HCT116 (cell line): ENCODE results near the gene FOXS1. TPM values are rescaled to one million over a fixed set of nuclear protein-coding genes. Genes with fewer than 3 reads are reported as not detected.

Experiments used
- ATAC-seq: fragments of 200-7000 bp; cut with Tn5 transposase; 2 replicates; pipeline ENCODE4 v1.9.1; 2020; ENCODE audit warnings: mild to moderate bottlenecking, moderate library complexity
- BruUV-seq: library from RNA; stranded (reverse); fragments of 400-500 nt; replicated peaks from 2 replicates; lab custom pipeline; 2021; lab: Mats Ljungman, UMichigan
- CTCF ChIA-PET: fragments of 300-600 bp; sonication (Branson Sonifier 250); formaldehyde crosslinking; loops from one replicate; lab custom pipeline; 2021; ENCODE audit warnings: antibody characterized with exemption; lab: Charles Lee
- POLR2A ChIA-PET: fragments of 300-600, 350-600 bp; sonication (Branson Sonifier 250); formaldehyde crosslinking; loops from one replicate; lab custom pipeline; 2021; ENCODE audit warnings: antibody characterized with exemption; lab: Charles Lee
- RAD21 ChIA-PET, 2 experiments: fragments of 300-600 bp; sonication (Branson Sonifier 250); formaldehyde crosslinking; loops; one replicate each; lab custom pipeline; 2023; ENCODE audit warnings: low total read pairs in 2 of 2; ENCODE audit not compliant: uncharacterized antibody in 2 of 2, unreplicated experiment in 2 of 2, low non-redundant PET in 1 of 2; lab: Charles Lee
- DNase-seq: peaks from one replicate; pipeline ENCODE4 v3.0.0-alpha.2; 2010; ENCODE audit warnings: low read depth, low spot score
- H2AFZ ChIP-seq: fragments of 200-600 bp; shearing (Covaris generic), sonication (generic); 2 replicates; pipeline ENCODE4 v1.6.1; 2017; ENCODE audit warnings: low read depth, mixed run types, mixed read lengths, antibody characterized with exemption, low read length; ENCODE audit not compliant: poor library complexity, severe bottlenecking
- H3K27ac ChIP-seq: 2 replicates; pipeline ENCODE4 v1.5.1; 2012; ENCODE audit warnings: low read depth, low read length
- H3K27me3 ChIP-seq: fragments of 200-600 bp; sonication (generic); 2 replicates; pipeline ENCODE4 v1.6.1; 2016; ENCODE audit warnings: mixed run types, low read length, mixed read lengths; ENCODE audit not compliant: insufficient read depth
- H3K36me3 ChIP-seq, 2 experiments: fragments of 200-500 bp in 1 of 2; fragments of 200-600 bp in 1 of 2; sonication (Bioruptor generic) in 1 of 2; sonication (generic) in 1 of 2; 2 replicates each; pipeline versions ENCODE4 v1.5.1 to v1.6.1; 2014 to 2016; ENCODE audit warnings: low read length in 2 of 2, inconsistent platforms in 1 of 2, mixed read lengths in 1 of 2, mixed run types in 1 of 2; ENCODE audit not compliant: insufficient read depth in 2 of 2, control insufficient read depth in 1 of 2
- H3K4me1 ChIP-seq, 2 experiments: fragments of 200-600 bp in 1 of 2; sonication (generic) in 1 of 2; 2 replicates each; pipeline versions ENCODE4 v1.5.1 to v1.6.1; 2012 to 2017; ENCODE audit warnings: low read length in 2 of 2, inconsistent platforms in 1 of 2, mild to moderate bottlenecking in 1 of 2, mixed read lengths in 1 of 2, mixed run types in 1 of 2, moderate library complexity in 1 of 2; ENCODE audit not compliant: insufficient read depth in 2 of 2, control insufficient read depth in 1 of 2
- H3K4me2 ChIP-seq: fragments of 200-600 bp; sonication (generic); 2 replicates; pipeline ENCODE4 v1.6.1; 2017; ENCODE audit warnings: mixed run types, low read length, mixed read lengths
- H3K4me3 ChIP-seq, 2 experiments: fragments of 200-600 bp in 1 of 2; sonication (generic) in 1 of 2; replicated peaks in 1 of 2; 2 replicates each; pipeline ENCODE4 v1.5.1; 2011 to 2016; ENCODE audit warnings: low read length in 2 of 2, control low read depth in 1 of 2, low read depth in 1 of 2, mild to moderate bottlenecking in 1 of 2, mixed read lengths in 1 of 2, mixed run types in 1 of 2
- H3K79me2 ChIP-seq: fragments of 200-600 bp; sonication (generic); 2 replicates; pipeline ENCODE4 v1.6.1; 2017; ENCODE audit warnings: mild to moderate bottlenecking, mixed run types, low read length, moderate library complexity, mixed read lengths; ENCODE audit not compliant: insufficient read depth
- H3K9ac ChIP-seq: fragments of 200-600 bp; sonication (generic); 2 replicates; pipeline ENCODE4 v1.6.1; 2016; ENCODE audit warnings: low read length, mixed read lengths
- H3K9me2 ChIP-seq: fragments of 200-600 bp; sonication (generic), shearing (Covaris generic); 2 replicates; pipeline ENCODE4 v1.6.1; 2017; ENCODE audit warnings: mixed run types, mild to moderate bottlenecking, moderate library complexity; ENCODE audit not compliant: insufficient read depth
- H3K9me3 ChIP-seq, 2 experiments: fragments of 200-500 bp in 1 of 2; fragments of 200-600 bp in 1 of 2; sonication (Bioruptor generic) in 1 of 2; sonication (generic) in 1 of 2; 2 replicates each; pipeline ENCODE4 v1.6.1; 2014 to 2017; ENCODE audit warnings: low read length in 2 of 2, mixed read lengths in 2 of 2, inconsistent platforms in 1 of 2, low read depth in 1 of 2, mild to moderate bottlenecking in 1 of 2, mixed run types in 1 of 2, moderate library complexity in 1 of 2; ENCODE audit not compliant: control insufficient read depth in 1 of 2, insufficient read depth in 1 of 2
- H4K20me1 ChIP-seq: fragments of 200-600 bp; sonication (generic), shearing (Covaris generic); 2 replicates; pipeline ENCODE4 v1.6.1; 2017; ENCODE audit warnings: mixed run types, mild to moderate bottlenecking, moderate library complexity; ENCODE audit not compliant: insufficient read depth
- EZH2 ChIP-seq: fragments of 200-600 bp; sonication (generic); IDR thresholded peaks from 2 replicates; pipeline ENCODE4 v1.6.1; 2017; ENCODE audit warnings: antibody characterized with exemption, mixed run types
- FOSL1 ChIP-seq: IDR thresholded peaks from 2 replicates; pipeline ENCODE4 v1.6.1; 2012; ENCODE audit warnings: low read depth
- JUND ChIP-seq: IDR thresholded peaks from 2 replicates; pipeline ENCODE4 v1.6.1; 2012
- POLR2A ChIP-seq: IDR thresholded peaks from 2 replicates; pipeline ENCODE4 v1.7.0; 2011; ENCODE audit warnings: borderline replicate concordance; ENCODE audit not compliant: insufficient read depth, insufficient read length; ENCODE audit errors: extremely low read depth
- POLR2AphosphoS5 ChIP-seq: IDR thresholded peaks from 2 replicates; pipeline ENCODE4 v1.6.1; 2011; ENCODE audit warnings: mild to moderate bottlenecking, low read depth, low read length, moderate library complexity
- RAD21 ChIP-seq: IDR thresholded peaks from 2 replicates; pipeline ENCODE4 v1.6.1; 2012; ENCODE audit warnings: low read depth, mild to moderate bottlenecking
- SIN3A ChIP-seq: IDR thresholded peaks from 2 replicates; pipeline ENCODE4 v1.6.1; 2012; ENCODE audit warnings: low read depth
- SP1 ChIP-seq: IDR thresholded peaks from 2 replicates; pipeline ENCODE4 v1.6.1; 2012; ENCODE audit warnings: low read depth
- TCF7L2 ChIP-seq: IDR thresholded peaks from 2 replicates; pipeline ENCODE4 v1.7.0; 2011; ENCODE audit warnings: borderline replicate concordance, inconsistent platforms; ENCODE audit not compliant: insufficient read depth, insufficient read length; ENCODE audit errors: extremely low read depth
- YY1 ChIP-seq: IDR thresholded peaks from 2 replicates; pipeline ENCODE4 v1.6.1; 2011; ENCODE audit warnings: low read length, low read depth, moderate library complexity, mild to moderate bottlenecking; ENCODE audit not compliant: insufficient replicate concordance; ENCODE audit errors: extremely low read depth
- ZNF274 ChIP-seq: fragments of 200-500 bp; sonication (Bioruptor generic); IDR thresholded peaks from 2 replicates; pipeline ENCODE4 v1.6.1; 2014; ENCODE audit warnings: mild to moderate bottlenecking, low read depth, low read length, inconsistent platforms
- intact Hi-C: fragments of 100-400 bp; cut with micrococcal nuclease; formaldehyde crosslinking; loops from 2 replicates; pipeline ENCODE4 v1.10.0; 2022
- total RNA-seq: library from RNA; stranded (reverse); gene quantifications from one replicate; pipeline ENCODE4 v1.2.1, GENCODE V29; 2021; ENCODE audit not compliant: unreplicated experiment
- TF ChIP-seq, protein P1 (sequence below): IDR thresholded peaks from 2 replicates; pipeline ENCODE4 v1.6.1; 2012
- TF ChIP-seq, protein P2 (sequence below): IDR thresholded peaks from 2 replicates; pipeline ENCODE4 v1.6.1; 2012
- TF ChIP-seq, protein P3 (sequence below): IDR thresholded peaks from 2 replicates; pipeline ENCODE4 v1.6.1; 2012; ENCODE audit warnings: low read depth
- TF ChIP-seq, protein P4 (sequence below): IDR thresholded peaks from 2 replicates; pipeline ENCODE4 v1.6.1; 2011; ENCODE audit warnings: mild to moderate bottlenecking, low read length, moderate library complexity; ENCODE audit not compliant: insufficient replicate concordance; ENCODE audit errors: extremely low read depth

FOXS1 gene
- total RNA-seq, 1 experiment from 2014 or later: not detected

DNA sequence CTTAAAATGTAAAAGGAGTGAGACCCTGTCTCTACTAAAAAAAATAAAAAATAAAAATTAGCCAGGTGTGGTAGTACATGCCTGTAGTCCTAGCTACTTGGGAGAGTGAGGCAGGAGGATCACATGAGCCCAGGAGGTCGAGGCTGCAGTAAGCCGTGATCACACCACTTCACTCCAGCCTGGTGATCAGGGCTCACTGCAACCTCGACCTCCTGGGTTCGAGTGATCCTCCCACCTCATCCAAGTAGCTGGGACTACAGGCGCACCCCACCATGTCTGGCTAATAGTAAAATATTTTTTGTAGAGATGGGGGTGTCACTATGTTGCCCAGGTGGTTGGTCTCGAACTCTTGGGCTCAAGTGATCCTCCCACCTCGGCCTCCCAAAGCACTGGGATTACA, 8.1 kb upstream of the FOXS1 start:
- intact Hi-C loops: loop anchor here (5.0 kb wide), 1 partner anchor 799 kb away; no protein-coding TSS in a partner anchor
- H4K20me1 ChIP-seq: no peaks in the 10 kb centered on the region
- POLR2A ChIA-PET: interaction anchor here (0.7 to 1.2 kb wide), 3 partner anchors 155 to 721 kb away, joined by 3 to 4 read pairs (median 3); no protein-coding TSS in a partner anchor
- RAD21 ChIA-PET: interaction anchor here (0.6 to 1.3 kb wide), 6 partner anchors 66 to 793 kb away, joined by 3 to 14 read pairs (median 4); partner anchors contain the start of gene PDRG1 (in 2 of the 2)
- H3K9me2 ChIP-seq: no peaks in the 10 kb centered on the region
- H3K9me3 ChIP-seq: no peaks in the 10 kb centered on the region
- H3K27me3 ChIP-seq: no peaks in the 10 kb centered on the region; the same call in 1 of the 2 replicates
- no peak for DNase-seq
- H3K36me3 ChIP-seq: no peaks in the 10 kb centered on the region
- H2AFZ ChIP-seq: no peak overlapping the region
- no peak overlapping the region for H3K4me3 ChIP-seq
- no peak overlapping the region for H3K27ac ChIP-seq
- no TSS peak for BruUV-seq
- CTCF ChIA-PET: interaction anchor here (0.6 to 3.3 kb wide), 22 partner anchors 8 to 801 kb away, joined by 3 to 44 read pairs (median 6); partner anchors contain the start of gene PDRG1
- no peak for ATAC-seq
- H3K79me2 ChIP-seq: no peaks in the 10 kb centered on the region
- no peaks in the 10 kb centered on the region for H3K4me1 ChIP-seq
- no peak overlapping the region for H3K9ac ChIP-seq
- no peak overlapping the region for H3K4me2 ChIP-seq
- TF ChIP-seq POLR2A (no peak), POLR2AphosphoS5 (no peak), SP1 (no peak), ZNF274 (no peak), YY1 (no peak), JUND (no peak), SIN3A (no peak), FOSL1 (no peak), TCF7L2 (no peak), RAD21 (no peak), EZH2 (no peak)
- TF ChIP-seq, protein P1, sequence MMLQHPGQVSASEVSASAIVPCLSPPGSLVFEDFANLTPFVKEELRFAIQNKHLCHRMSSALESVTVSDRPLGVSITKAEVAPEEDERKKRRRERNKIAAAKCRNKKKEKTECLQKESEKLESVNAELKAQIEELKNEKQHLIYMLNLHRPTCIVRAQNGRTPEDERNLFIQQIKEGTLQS: no peak
- TF ChIP-seq, protein P2, sequence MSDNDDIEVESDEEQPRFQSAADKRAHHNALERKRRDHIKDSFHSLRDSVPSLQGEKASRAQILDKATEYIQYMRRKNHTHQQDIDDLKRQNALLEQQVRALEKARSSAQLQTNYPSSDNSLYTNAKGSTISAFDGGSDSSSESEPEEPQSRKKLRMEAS: no peak
- TF ChIP-seq, protein P3, sequence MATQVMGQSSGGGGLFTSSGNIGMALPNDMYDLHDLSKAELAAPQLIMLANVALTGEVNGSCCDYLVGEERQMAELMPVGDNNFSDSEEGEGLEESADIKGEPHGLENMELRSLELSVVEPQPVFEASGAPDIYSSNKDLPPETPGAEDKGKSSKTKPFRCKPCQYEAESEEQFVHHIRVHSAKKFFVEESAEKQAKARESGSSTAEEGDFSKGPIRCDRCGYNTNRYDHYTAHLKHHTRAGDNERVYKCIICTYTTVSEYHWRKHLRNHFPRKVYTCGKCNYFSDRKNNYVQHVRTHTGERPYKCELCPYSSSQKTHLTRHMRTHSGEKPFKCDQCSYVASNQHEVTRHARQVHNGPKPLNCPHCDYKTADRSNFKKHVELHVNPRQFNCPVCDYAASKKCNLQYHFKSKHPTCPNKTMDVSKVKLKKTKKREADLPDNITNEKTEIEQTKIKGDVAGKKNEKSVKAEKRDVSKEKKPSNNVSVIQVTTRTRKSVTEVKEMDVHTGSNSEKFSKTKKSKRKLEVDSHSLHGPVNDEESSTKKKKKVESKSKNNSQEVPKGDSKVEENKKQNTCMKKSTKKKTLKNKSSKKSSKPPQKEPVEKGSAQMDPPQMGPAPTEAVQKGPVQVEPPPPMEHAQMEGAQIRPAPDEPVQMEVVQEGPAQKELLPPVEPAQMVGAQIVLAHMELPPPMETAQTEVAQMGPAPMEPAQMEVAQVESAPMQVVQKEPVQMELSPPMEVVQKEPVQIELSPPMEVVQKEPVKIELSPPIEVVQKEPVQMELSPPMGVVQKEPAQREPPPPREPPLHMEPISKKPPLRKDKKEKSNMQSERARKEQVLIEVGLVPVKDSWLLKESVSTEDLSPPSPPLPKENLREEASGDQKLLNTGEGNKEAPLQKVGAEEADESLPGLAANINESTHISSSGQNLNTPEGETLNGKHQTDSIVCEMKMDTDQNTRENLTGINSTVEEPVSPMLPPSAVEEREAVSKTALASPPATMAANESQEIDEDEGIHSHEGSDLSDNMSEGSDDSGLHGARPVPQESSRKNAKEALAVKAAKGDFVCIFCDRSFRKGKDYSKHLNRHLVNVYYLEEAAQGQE: no peak
- TF ChIP-seq, protein P4, sequence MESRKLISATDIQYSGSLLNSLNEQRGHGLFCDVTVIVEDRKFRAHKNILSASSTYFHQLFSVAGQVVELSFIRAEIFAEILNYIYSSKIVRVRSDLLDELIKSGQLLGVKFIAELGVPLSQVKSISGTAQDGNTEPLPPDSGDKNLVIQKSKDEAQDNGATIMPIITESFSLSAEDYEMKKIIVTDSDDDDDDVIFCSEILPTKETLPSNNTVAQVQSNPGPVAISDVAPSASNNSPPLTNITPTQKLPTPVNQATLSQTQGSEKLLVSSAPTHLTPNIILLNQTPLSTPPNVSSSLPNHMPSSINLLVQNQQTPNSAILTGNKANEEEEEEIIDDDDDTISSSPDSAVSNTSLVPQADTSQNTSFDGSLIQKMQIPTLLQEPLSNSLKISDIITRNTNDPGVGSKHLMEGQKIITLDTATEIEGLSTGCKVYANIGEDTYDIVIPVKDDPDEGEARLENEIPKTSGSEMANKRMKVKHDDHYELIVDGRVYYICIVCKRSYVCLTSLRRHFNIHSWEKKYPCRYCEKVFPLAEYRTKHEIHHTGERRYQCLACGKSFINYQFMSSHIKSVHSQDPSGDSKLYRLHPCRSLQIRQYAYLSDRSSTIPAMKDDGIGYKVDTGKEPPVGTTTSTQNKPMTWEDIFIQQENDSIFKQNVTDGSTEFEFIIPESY: no peak
